CD4-positive, alpha-beta T cell treated with Interleukin-12 subunit alpha and Interleukin-12 subunit beta, for 1 hour (primary cell): Measurements from ENCODE around the gene CCDC88C.
A peak's percentile ranks its signal among the peaks of the same experiment; 100 is the strongest.

ENCODE experiments used
- DNase-seq: peaks from one replicate; pipeline ENCODE4 v3.0.0-alpha.2; 2020

The CCDC88C gene

GRCh38 chr14:91377700-91378652 is 39.6 kb downstream of the CCDC88C start:
- DNase-seq: no peak

- DNase-seq: no peak
Observed at GRCh38 chr14:91376547-91377477, 40.8 kb downstream of the CCDC88C start.

GRCh38 chr14:91375720-91376452 is 41.7 kb downstream of the CCDC88C start:
- no peak for DNase-seq

- DNase-seq: no peak
Observed at GRCh38 chr14:91374879-91375702, 42.5 kb downstream of the CCDC88C start.

- DNase-seq: no peak
Observed at GRCh38 chr14:91374287-91374878, 43.2 kb downstream of the CCDC88C start.

- DNase-seq: peak; percentile 67
Observed at GRCh38 chr14:91373591-91374254, 43.9 kb downstream of the CCDC88C start.

GRCh38 chr14:91372671-91373495 is 44.7 kb downstream of the CCDC88C start:
- peak; percentile 60 for DNase-seq

- DNase-seq: no peak
Observed at GRCh38 chr14:91371990-91372375, 45.6 kb downstream of the CCDC88C start.

GRCh38 chr14:91371011-91371989 is 46.3 kb downstream of the CCDC88C start:
- DNase-seq: no peak

- DNase-seq: peak; percentile 64
Observed at GRCh38 chr14:91369628-91370445, 47.8 kb downstream of the CCDC88C start.

GRCh38 chr14:91368776-91369416 is 48.7 kb downstream of the CCDC88C start:
- DNase-seq: no peak

- DNase-seq: peak; percentile 89
Observed at GRCh38 chr14:91367173-91368171, 50.1 kb downstream of the CCDC88C start.

GRCh38 chr14:91366749-91367148 is 50.9 kb downstream of the CCDC88C start:
- no peak for DNase-seq

- DNase-seq: no peak
Observed at GRCh38 chr14:91365552-91365951, 52.1 kb downstream of the CCDC88C start.

- no peak for DNase-seq
Observed at GRCh38 chr14:91364524-91365270, 52.9 kb downstream of the CCDC88C start.
